Endothelial cell of umbilical vein (primary cell): ENCODE measurements around the gene CDK7. TPM values are rescaled to one million over a fixed set of nuclear protein-coding genes. Genes with fewer than 3 reads are reported as not detected.

Source experiments
- BruUV-seq: library from RNA; stranded (reverse); fragments of 400-500 nt; replicated peaks from 2 replicates; lab custom pipeline; 2021; lab: Mats Ljungman, UMichigan
- CTCF ChIA-PET: fragments of 300-600, 350-600 bp; sonication (Branson Sonifier 250); formaldehyde crosslinking; loops from one replicate; lab custom pipeline; 2021; ENCODE audit warnings: antibody characterized with exemption, inconsistent platforms; lab: Charles Lee
- POLR2A ChIA-PET: fragments of 300-600, 350-600 bp; sonication (Branson Sonifier 250); formaldehyde crosslinking; loops from one replicate; lab custom pipeline; 2021; ENCODE audit warnings: antibody characterized with exemption, inconsistent platforms; lab: Charles Lee
- DNase-seq: peaks from one replicate; pipeline ENCODE4 v3.0.0-alpha.2; 2011; ENCODE audit warnings: low read depth, low spot score
- FAIRE-seq: peaks from 2 replicates; lab custom pipeline; 2011; peaks lifted over from hg19 to GRCh38; lab: Jason Lieb, UNC
- H2AFZ ChIP-seq: 2 replicates; pipeline ENCODE4 v1.6.0; 2012; ENCODE audit warnings: low read depth, low read length, control low read depth, inconsistent platforms
- H3K27ac ChIP-seq: 2 replicates; pipeline ENCODE4 v1.5.1; 2011; ENCODE audit warnings: low read depth, mild to moderate bottlenecking, control low read depth, low read length, moderate library complexity; ENCODE audit not compliant: insufficient read depth
- H3K27me3 ChIP-seq, 2 experiments: 2 replicates each; pipeline versions ENCODE4 v1.6.0 to v1.6.1; 2011; ENCODE audit warnings: low read length in 2 of 2, mixed read lengths in 1 of 2; ENCODE audit not compliant: control insufficient read depth in 2 of 2, insufficient read depth in 2 of 2
- H3K36me3 ChIP-seq, 2 experiments: 2 replicates in 1 of 2; 3 replicates in 1 of 2; pipeline ENCODE4 v1.5.1; 2011; ENCODE audit warnings: low read length in 2 of 2, mild to moderate bottlenecking in 1 of 2, moderate library complexity in 1 of 2; ENCODE audit not compliant: control insufficient read depth in 2 of 2, insufficient read depth in 2 of 2; ENCODE audit errors: extremely low read depth in 1 of 2
- H3K4me1 ChIP-seq: 3 replicates; pipeline ENCODE4 v1.5.1; 2011; ENCODE audit warnings: mild to moderate bottlenecking, low read length; ENCODE audit not compliant: control insufficient read depth, insufficient read depth; ENCODE audit errors: extremely low read depth
- H3K4me2 ChIP-seq: 2 replicates; pipeline ENCODE4 v1.6.1; 2011; ENCODE audit warnings: low read length, control low read depth, mixed read lengths; ENCODE audit not compliant: insufficient read depth
- H3K4me3 ChIP-seq, 3 experiments: fragments of 200-600 bp in 1 of 3; sonication (generic), shearing (Covaris generic) in 1 of 3; replicated peaks in 1 of 3; 2 replicates each; pipeline ENCODE4 v1.5.1; 2011 to 2016; ENCODE audit warnings: control low read depth in 3 of 3, low read length in 3 of 3, mild to moderate bottlenecking in 2 of 3, inconsistent platforms in 1 of 3, low read depth in 1 of 3, moderate library complexity in 1 of 3; ENCODE audit not compliant: insufficient read depth in 1 of 3
- H3K79me2 ChIP-seq: 2 replicates; pipeline ENCODE4 v1.6.0; 2012; ENCODE audit warnings: low read length, inconsistent platforms; ENCODE audit not compliant: control insufficient read depth, insufficient read depth
- H3K9ac ChIP-seq: replicated peaks from 2 replicates; pipeline ENCODE3; 2011; ENCODE audit warnings: low read length, control low read depth; ENCODE audit not compliant: insufficient read depth; ENCODE audit errors: extremely low read depth
- H3K9me1 ChIP-seq: replicated peaks from 3 replicates; pipeline ENCODE4 v1.6.0; 2011; ENCODE audit warnings: mild to moderate bottlenecking, low read length; ENCODE audit not compliant: control insufficient read depth, insufficient read depth; ENCODE audit errors: extremely low read depth
- H3K9me3 ChIP-seq: replicated peaks from 2 replicates; pipeline ENCODE4 v1.5.1; 2012; ENCODE audit warnings: low read length, inconsistent platforms; ENCODE audit not compliant: control insufficient read depth, insufficient read depth
- H4K20me1 ChIP-seq: replicated peaks from 2 replicates; pipeline ENCODE3; 2011; ENCODE audit warnings: mild to moderate bottlenecking, low read length; ENCODE audit not compliant: control insufficient read depth, insufficient read depth; ENCODE audit errors: extremely low read depth
- CTCF ChIP-seq, 2 donors: IDR thresholded peaks; 1 replicate in 1 of 2; 2 replicates in 1 of 2; pipeline ENCODE4 v1.5.1; 2011; ENCODE audit warnings: low read length in 2 of 2, mild to moderate bottlenecking in 2 of 2, moderate library complexity in 2 of 2, control low read depth in 1 of 2, inconsistent platforms in 1 of 2, low read depth in 1 of 2; ENCODE audit not compliant: insufficient read depth in 1 of 2; ENCODE audit errors: extremely low read depth in 1 of 2
- EZH2 ChIP-seq: IDR thresholded peaks from 2 replicates; pipeline ENCODE4 v1.6.1; 2012; ENCODE audit warnings: borderline replicate concordance, low read depth, mild to moderate bottlenecking, moderate library complexity, low read length, inconsistent platforms; ENCODE audit not compliant: severe bottlenecking
- FOS ChIP-seq: IDR thresholded peaks from 2 replicates; pipeline ENCODE4 v1.6.1; 2011; ENCODE audit warnings: mild to moderate bottlenecking, low read length, moderate library complexity, borderline replicate concordance; ENCODE audit not compliant: insufficient read depth
- dilution Hi-C: fragments of 300-500 bp; cut with MboI; formaldehyde crosslinking; loops from one replicate; pipeline ENCODE4 v1.15.0; 2019; ENCODE audit warnings: low sequenced_read_pairs; ENCODE audit not compliant: extremely low pct_ligation_motif_present
- intact Hi-C: fragments of 100-400 bp; cut with micrococcal nuclease; formaldehyde crosslinking; loops from one replicate; pipeline ENCODE4 v1.10.0; 2022
- polyA plus RNA-seq, 4 experiments: library from polyadenylated mRNA; depleted of rRNA in 3 of 4; stranded (reverse) in 3 of 4; unstranded in 1 of 4; fragments of >200 nt; gene quantifications; 2 replicates each; pipeline versions ENCODE4 v1.2.1 to v1.2.3, GENCODE V29; 2011 to 2012; ENCODE audit warnings: missing spikeins in 1 of 4
- total RNA-seq: library from RNA; stranded (reverse); gene quantifications from 2 replicates; pipeline ENCODE4 v1.2.3, GENCODE V29; 2021

CDK7 gene
- total and polyA plus RNA-seq, 2 donors (not counting 3 experiments of a cell fraction or from before 2014, with no cell fraction given), result 24.6 to 38.1 TPM

DNA sequence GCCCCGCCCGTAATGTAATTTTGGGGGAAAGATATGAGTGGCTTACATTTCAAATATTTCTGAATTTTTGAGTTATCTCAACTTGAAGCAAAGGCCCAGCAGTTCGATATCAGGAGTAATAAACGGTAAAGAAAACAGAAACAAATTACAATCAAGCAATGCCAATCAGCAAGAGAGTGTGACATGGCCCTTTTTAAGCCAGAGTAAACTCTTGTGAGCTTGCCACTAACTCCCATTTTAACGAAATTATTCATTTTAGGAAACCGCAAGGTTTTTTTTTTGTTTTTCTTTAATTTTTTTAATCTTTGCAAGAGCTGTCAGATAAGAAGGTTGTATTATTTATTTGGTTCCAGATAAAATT is 17.6 kb upstream of the CDK7 start:
- Histone ChIP-seq H3K9me3 (no peaks in the 10 kb centered on the region), H3K36me3 (no peaks in the 10 kb centered on the region), H3K27ac (peak overlapping the region; percentile 15), H2AFZ (peak overlapping the region; percentile 92), H4K20me1 (no peaks in the 10 kb centered on the region), H3K79me2 (peaks cover 5% of the 10 kb centered on the region), H3K4me3 (peak overlapping the region; percentile 1 to 80 (median 52)), H3K9me1 (no peaks in the 10 kb centered on the region), H3K4me1 (peaks cover 7% of the 10 kb centered on the region), H3K27me3 (no peaks in the 10 kb centered on the region), H3K9ac (peak overlapping the region; percentile 48), H3K4me2 (peak overlapping the region; percentile 97)
- dilution Hi-C loops (no loop called here), intact Hi-C loops (loop anchor here (1.0 kb wide), 1 partner anchor 28 kb away; the partner anchor contains the start of gene CENPH)
- no peak for DNase-seq
- BruUV-seq, result TSS peak; percentile 90
- ChIA-PET CTCF (interaction anchor here (0.7 to 1.0 kb wide), 2 partner anchors 18 to 124 kb away, joined by 3 to 4 read pairs; partner anchors contain the start of genes CDK7 and SLC30A5), POLR2A (interaction anchor here (0.7 kb wide), 1 partner anchor 13 kb away, joined by 7 read pairs; no protein-coding TSS in a partner anchor)
- TF ChIP-seq FOS (no peak), CTCF (IDR thresholded peaks at IDR 0.05; ENCODE audit: extremely low read depth in 1 of 2, insufficient read depth in 1 of 2, low read depth in 1 of 2, low read length in 2 of 2) (no peak), EZH2 (no peak)
- FAIRE-seq, result no peak
